ENCODE measurements around the gene PEX3.

DNA sequence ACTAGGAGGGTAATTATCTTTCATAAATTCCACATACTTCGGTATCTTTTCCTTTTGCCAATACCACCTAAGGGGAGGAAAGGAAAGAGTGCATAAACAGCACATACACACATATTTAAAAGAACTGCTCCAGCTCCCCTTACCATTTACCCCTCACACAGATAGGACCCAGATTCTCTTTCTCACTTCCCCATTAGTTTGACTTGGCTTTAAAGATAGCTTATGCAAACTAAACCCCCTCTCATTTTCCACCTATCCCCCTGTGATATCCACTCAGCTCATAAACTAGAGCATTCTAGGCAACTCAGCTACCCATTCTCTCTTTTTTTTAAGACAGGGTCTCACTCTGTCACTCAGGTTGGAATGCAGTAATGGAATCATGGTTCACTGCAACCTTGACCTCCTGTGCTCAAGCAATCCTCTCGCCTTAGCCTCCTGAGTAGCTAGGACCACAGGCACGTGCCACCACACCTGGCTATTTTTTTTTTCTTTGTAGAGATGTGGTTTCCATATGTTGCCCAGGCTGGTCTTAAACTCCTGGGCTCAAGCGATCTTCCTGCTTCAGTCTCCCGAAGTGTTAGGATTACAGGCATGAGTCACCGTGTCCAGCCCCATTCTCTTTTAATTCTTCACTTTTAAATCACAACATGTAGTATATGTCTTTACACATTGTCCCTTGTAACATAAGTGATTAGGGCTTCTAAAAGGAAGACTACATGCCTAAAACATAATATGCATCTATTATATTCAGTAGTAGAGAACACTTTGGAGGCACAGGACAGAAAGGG lies 56.9 kb downstream of the PEX3 start:
- TF ChIP-seq POLR2AphosphoS5 (IDR thresholded peaks at IDR 0.05; ENCODE audit: insufficient read depth in 1 of 2, low read depth in 1 of 2) (no peak), POLR2A (IDR thresholded peaks at IDR 0.05) (no peak)
